HL-60 (cell line): ENCODE results near the gene PGBD5.

Experiments used
- TF ChIP-seq, protein P1 (sequence below): IDR thresholded peaks from one replicate; pipeline ENCODE4 v1.5.1; 2011; ENCODE audit warnings: low read length, control low read depth, inconsistent platforms; ENCODE audit not compliant: insufficient read depth
- TF ChIP-seq, protein P2 (sequence below): IDR thresholded peaks from 2 replicates; pipeline ENCODE4 v1.6.1; 2012; ENCODE audit warnings: low read depth; ENCODE audit not compliant: insufficient replicate concordance

DNA sequence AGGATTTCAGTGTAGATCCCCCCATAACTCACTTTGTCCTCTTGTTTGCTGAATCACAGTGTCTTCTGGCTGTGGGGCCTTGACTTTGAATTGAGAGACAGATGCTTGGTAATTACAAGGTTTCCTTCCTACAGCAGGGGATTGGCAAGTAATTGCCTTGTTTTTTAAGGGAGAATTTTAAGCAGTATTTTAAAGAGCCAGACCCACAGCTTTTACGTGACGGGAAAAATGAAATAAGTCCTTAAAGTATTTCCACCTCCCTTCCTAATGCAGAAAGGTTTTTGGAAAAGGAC lies 41.0 kb downstream of the PGBD5 start:
- TF ChIP-seq, protein P1, sequence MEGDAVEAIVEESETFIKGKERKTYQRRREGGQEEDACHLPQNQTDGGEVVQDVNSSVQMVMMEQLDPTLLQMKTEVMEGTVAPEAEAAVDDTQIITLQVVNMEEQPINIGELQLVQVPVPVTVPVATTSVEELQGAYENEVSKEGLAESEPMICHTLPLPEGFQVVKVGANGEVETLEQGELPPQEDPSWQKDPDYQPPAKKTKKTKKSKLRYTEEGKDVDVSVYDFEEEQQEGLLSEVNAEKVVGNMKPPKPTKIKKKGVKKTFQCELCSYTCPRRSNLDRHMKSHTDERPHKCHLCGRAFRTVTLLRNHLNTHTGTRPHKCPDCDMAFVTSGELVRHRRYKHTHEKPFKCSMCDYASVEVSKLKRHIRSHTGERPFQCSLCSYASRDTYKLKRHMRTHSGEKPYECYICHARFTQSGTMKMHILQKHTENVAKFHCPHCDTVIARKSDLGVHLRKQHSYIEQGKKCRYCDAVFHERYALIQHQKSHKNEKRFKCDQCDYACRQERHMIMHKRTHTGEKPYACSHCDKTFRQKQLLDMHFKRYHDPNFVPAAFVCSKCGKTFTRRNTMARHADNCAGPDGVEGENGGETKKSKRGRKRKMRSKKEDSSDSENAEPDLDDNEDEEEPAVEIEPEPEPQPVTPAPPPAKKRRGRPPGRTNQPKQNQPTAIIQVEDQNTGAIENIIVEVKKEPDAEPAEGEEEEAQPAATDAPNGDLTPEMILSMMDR, result no peak
- TF ChIP-seq, protein P2, sequence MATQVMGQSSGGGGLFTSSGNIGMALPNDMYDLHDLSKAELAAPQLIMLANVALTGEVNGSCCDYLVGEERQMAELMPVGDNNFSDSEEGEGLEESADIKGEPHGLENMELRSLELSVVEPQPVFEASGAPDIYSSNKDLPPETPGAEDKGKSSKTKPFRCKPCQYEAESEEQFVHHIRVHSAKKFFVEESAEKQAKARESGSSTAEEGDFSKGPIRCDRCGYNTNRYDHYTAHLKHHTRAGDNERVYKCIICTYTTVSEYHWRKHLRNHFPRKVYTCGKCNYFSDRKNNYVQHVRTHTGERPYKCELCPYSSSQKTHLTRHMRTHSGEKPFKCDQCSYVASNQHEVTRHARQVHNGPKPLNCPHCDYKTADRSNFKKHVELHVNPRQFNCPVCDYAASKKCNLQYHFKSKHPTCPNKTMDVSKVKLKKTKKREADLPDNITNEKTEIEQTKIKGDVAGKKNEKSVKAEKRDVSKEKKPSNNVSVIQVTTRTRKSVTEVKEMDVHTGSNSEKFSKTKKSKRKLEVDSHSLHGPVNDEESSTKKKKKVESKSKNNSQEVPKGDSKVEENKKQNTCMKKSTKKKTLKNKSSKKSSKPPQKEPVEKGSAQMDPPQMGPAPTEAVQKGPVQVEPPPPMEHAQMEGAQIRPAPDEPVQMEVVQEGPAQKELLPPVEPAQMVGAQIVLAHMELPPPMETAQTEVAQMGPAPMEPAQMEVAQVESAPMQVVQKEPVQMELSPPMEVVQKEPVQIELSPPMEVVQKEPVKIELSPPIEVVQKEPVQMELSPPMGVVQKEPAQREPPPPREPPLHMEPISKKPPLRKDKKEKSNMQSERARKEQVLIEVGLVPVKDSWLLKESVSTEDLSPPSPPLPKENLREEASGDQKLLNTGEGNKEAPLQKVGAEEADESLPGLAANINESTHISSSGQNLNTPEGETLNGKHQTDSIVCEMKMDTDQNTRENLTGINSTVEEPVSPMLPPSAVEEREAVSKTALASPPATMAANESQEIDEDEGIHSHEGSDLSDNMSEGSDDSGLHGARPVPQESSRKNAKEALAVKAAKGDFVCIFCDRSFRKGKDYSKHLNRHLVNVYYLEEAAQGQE, result no peak
